Naive thymus-derived CD4-positive, alpha-beta T cell (primary cell): ENCODE data around the gene LCP1. TPM values are rescaled to one million over a fixed set of nuclear protein-coding genes. Genes with fewer than 3 reads are reported as not detected.

Source experiments
- ATAC-seq: fragments of 150-1000 bp; cut with Tn5 transposase; 2 replicates; pipeline ENCODE4 v1.10.0; 2021; ENCODE audit warnings: mild to moderate bottlenecking, moderate library complexity
- CTCF ChIA-PET: fragments of 350-600 bp; sonication (Branson Sonifier 250); formaldehyde crosslinking; loops from one replicate; lab custom pipeline; 2021; ENCODE audit warnings: antibody characterized with exemption; lab: Charles Lee
- POLR2A ChIA-PET: fragments of 350-600 bp; sonication (Branson Sonifier 250); formaldehyde crosslinking; loops from one replicate; lab custom pipeline; 2021; ENCODE audit warnings: antibody characterized with exemption, inconsistent platforms; lab: Charles Lee
- DNase-seq, 9 donors: peaks; one replicate each; pipeline versions ENCODE4 v3.0.0 to v3.0.0-alpha.2; 2020 to 2022; ENCODE audit warnings: mixed read lengths in 1 of 9
- H3K27ac ChIP-seq: one replicate; pipeline ENCODE4 v1.7.0; 2013; ENCODE audit warnings: mild to moderate bottlenecking, low read depth, low read length, moderate library complexity
- H3K27me3 ChIP-seq, 2 donors: one replicate each; pipeline ENCODE4 v1.7.0; 2013; ENCODE audit warnings: low read length in 2 of 2, mild to moderate bottlenecking in 2 of 2, moderate library complexity in 2 of 2; ENCODE audit not compliant: control insufficient read depth in 2 of 2, insufficient read depth in 2 of 2
- H3K36me3 ChIP-seq, 3 experiments: 1 replicate in 2 of 3; 2 replicates in 1 of 3; pipeline ENCODE4 v1.7.0; 2013; ENCODE audit warnings: low read length in 3 of 3, mild to moderate bottlenecking in 3 of 3, moderate library complexity in 1 of 3; ENCODE audit not compliant: insufficient read depth in 3 of 3, control insufficient read depth in 2 of 3
- H3K4me1 ChIP-seq, 2 donors: one replicate each; pipeline ENCODE4 v1.7.0; 2013; ENCODE audit warnings: low read length in 2 of 2, mild to moderate bottlenecking in 2 of 2, moderate library complexity in 1 of 2; ENCODE audit not compliant: control insufficient read depth in 2 of 2, insufficient read depth in 2 of 2
- H3K4me3 ChIP-seq: 2 replicates; pipeline ENCODE4 v1.7.0; 2013; ENCODE audit warnings: mild to moderate bottlenecking, low read length
- H3K9me3 ChIP-seq, 3 experiments: 1 replicate in 2 of 3; 2 replicates in 1 of 3; pipeline ENCODE4 v1.7.0; 2013; ENCODE audit warnings: low read length in 3 of 3; ENCODE audit not compliant: control insufficient read depth in 2 of 3
- H3K27ac Mint-ChIP-seq, 9 donors: one replicate each; pipeline ENCODE4 v1.8.0; 2020 to 2022; ENCODE audit warnings: mixed read lengths in 9 of 9, mild to moderate bottlenecking in 8 of 9, moderate library complexity in 5 of 9, inconsistent platforms in 2 of 9
- H3K27me3 Mint-ChIP-seq, 5 donors: one replicate each; pipeline ENCODE4 v1.8.0; 2021 to 2022; ENCODE audit warnings: mixed read lengths in 5 of 5, mild to moderate bottlenecking in 1 of 5
- H3K36me3 Mint-ChIP-seq, 5 donors: one replicate each; pipeline ENCODE4 v1.8.0; 2020 to 2022; ENCODE audit warnings: mixed read lengths in 5 of 5, mild to moderate bottlenecking in 3 of 5, inconsistent platforms in 1 of 5
- H3K4me1 Mint-ChIP-seq, 7 donors: one replicate each; pipeline ENCODE4 v1.8.0; 2020 to 2022; ENCODE audit warnings: mixed read lengths in 7 of 7, mild to moderate bottlenecking in 3 of 7, inconsistent platforms in 1 of 7
- H3K4me3 Mint-ChIP-seq, 10 donors: one replicate each; pipeline ENCODE4 v1.8.0; 2020 to 2022; ENCODE audit warnings: mild to moderate bottlenecking in 10 of 10, mixed read lengths in 10 of 10, moderate library complexity in 6 of 10, inconsistent platforms in 2 of 10
- H3K9me3 Mint-ChIP-seq, 11 donors: one replicate each; pipeline ENCODE4 v1.8.0; 2020 to 2022; ENCODE audit warnings: mixed read lengths in 11 of 11, mild to moderate bottlenecking in 4 of 11, inconsistent platforms in 1 of 11, moderate library complexity in 1 of 11
- intact Hi-C, 2 donors: fragments of 100-400 bp; cut with micrococcal nuclease; formaldehyde crosslinking; loops; one replicate each; pipeline ENCODE4 v1.15.1; 2023
- polyA plus RNA-seq, 2 donors: library from polyadenylated mRNA; unstranded; fragments of 300-500 nt; fragmentation: Illumina TruSeq; gene quantifications; one replicate each; pipeline ENCODE4 v1.2.3, GENCODE V29; 2021
- total RNA-seq, 6 experiments: library from RNA in 5 of 6; stranded (reverse) in 5 of 6; gene quantifications; 1 replicate in 5 of 6; 2 replicates in 1 of 6; pipeline ENCODE4 v1.2.3 and lab custom pipeline; 2021 to 2026

LCP1 gene
- total and polyA plus RNA-seq, 7 experiments from 2014 or later = 293 to 989 (median 685) TPM

DNA sequence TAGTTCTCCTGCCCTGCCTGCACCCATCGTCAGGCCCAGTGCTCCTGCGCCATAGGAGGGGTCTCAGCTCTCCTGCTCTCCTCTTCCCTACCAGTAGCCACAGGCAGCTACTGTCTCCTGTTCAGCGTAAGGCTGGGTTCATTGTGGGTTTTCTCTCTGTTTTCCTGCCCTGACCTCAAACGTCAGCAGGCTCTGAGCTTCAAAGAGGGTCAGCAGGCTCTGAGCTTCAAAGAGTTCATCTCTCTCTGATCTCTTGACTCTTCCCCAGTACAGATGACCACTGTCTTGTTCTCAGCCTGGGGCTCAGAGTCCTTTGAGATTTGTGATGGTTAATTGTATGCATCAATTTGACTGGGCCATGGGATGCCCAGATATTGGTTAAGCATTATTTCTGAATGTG lies 72.5 kb downstream of the LCP1 start:
- ChIA-PET POLR2A (no interaction called here), CTCF (no interaction called here)
- H3K36me3 ChIP-seq = no peaks in the 10 kb centered on the region
- peaks cover 0 to 5% (median 0%) of the 10 kb centered on the region in 5 donors for H3K36me3 Mint-ChIP-seq
- no peaks in the 10 kb centered on the region for H3K9me3 ChIP-seq
- peaks cover 12 to 36% (median 17%) of the 10 kb centered on the region in 5 donors for H3K27me3 Mint-ChIP-seq
- no peak for ATAC-seq
- peaks cover 0 to 2% (median 0%) of the 10 kb centered on the region in 11 donors for H3K9me3 Mint-ChIP-seq
- H3K27ac ChIP-seq = no peak overlapping the region
- no peak overlapping the region for H3K27ac Mint-ChIP-seq
- H3K4me3 Mint-ChIP-seq = no peak overlapping the region
- peaks cover 0 to 4% of the 10 kb centered on the region in 2 donors for H3K4me1 ChIP-seq
- H3K27me3 ChIP-seq = peaks cover 0 to 5% of the 10 kb centered on the region in 2 donors
- intact Hi-C loops = no loop called here
- no peak for DNase-seq
- H3K4me1 Mint-ChIP-seq = peaks cover 5 to 15% (median 11%) of the 10 kb centered on the region in 7 donors
- H3K4me3 ChIP-seq = no peak overlapping the region

- POLR2A ChIA-PET = no interaction called here
- no peak for ATAC-seq
Measured at GRCh38 chr13:46106839-46107371, 75.1 kb downstream of the LCP1 start.

DNA sequence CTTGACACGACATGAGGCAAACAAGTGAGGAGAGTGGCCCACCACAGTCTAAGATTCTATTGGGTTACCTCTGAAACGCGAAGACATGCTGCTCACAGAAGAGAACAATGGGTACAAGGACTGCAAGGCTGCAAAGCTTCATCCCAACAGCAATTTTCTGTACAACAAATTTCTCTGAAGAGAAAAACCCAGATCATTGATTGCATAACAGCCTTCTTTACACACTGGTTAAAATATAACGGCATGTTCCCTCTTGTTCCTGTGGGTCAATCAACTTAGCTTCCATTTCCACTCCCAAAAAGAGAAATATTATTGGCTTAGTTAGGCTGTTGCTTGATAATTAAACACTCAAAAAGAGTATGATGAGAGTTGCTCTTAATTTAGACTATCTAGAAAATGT lies 77.1 kb downstream of the LCP1 start, which contains the start of gene CPB2:
Gene CPB2, minus strand, starts transcription at position 166 of the 400 bp plus-strand sequence. Its CDS starts 24 bp downstream, at position 142.
- ChIA-PET CTCF (interaction anchor here (0.7 kb wide), 1 partner anchor 155 kb away, joined by 4 read pairs; no protein-coding TSS in a partner anchor), POLR2A (interaction anchor here (0.5 to 1.0 kb wide), 2 partner anchors 26 to 54 kb away, joined by 3 to 5 read pairs; no protein-coding TSS in a partner anchor)
- ATAC-seq (no peak), DNase-seq (no peak)
- no peaks in the 10 kb centered on the region for H3K9me3 ChIP-seq
- no peaks in the 10 kb centered on the region for H3K27me3 ChIP-seq
- H3K4me1 Mint-ChIP-seq = peaks cover 5 to 15% (median 13%) of the 10 kb centered on the region in 7 donors
- no peak within 1 kb of the TSS for H3K27ac Mint-ChIP-seq
- peaks cover 0 to 4% of the 10 kb centered on the region in 2 donors for H3K4me1 ChIP-seq
- H3K36me3 ChIP-seq = no peaks in the 10 kb centered on the region
- no peak within 1 kb of the TSS for H3K27ac ChIP-seq
- no peak within 1 kb of the TSS for H3K4me3 ChIP-seq
- H3K9me3 Mint-ChIP-seq = no peaks in the 10 kb centered on the region
- no peaks in the 10 kb centered on the region for H3K36me3 Mint-ChIP-seq
- H3K4me3 Mint-ChIP-seq = no peak within 1 kb of the TSS
- intact Hi-C loops = no loop called here
- H3K27me3 Mint-ChIP-seq = peaks cover 0 to 31% (median 7%) of the 10 kb centered on the region in 5 donors

More at GRCh38 chr13:46106839-46107371, 75.1 kb downstream of the LCP1 start:
- Histone ChIP-seq H3K4me1 (peaks cover 0 to 4% of the 10 kb centered on the region in 2 donors), H3K27ac (no peak overlapping the region), H3K4me3 (no peak overlapping the region), H3K9me3 (no peaks in the 10 kb centered on the region), H3K36me3 (no peaks in the 10 kb centered on the region), H3K27me3 (peaks cover 0 to 1% of the 10 kb centered on the region in 2 donors)
- Mint-ChIP-seq H3K27ac (peak overlapping the region in 2 of 9 donors; percentile 15 to 34), H3K4me3 (peak overlapping the region in 7 of 10 donors; percentile 14 to 68 (median 24)), H3K27me3 (peaks cover 4 to 36% (median 17%) of the 10 kb centered on the region in 5 donors), H3K36me3 (no peaks in the 10 kb centered on the region), H3K4me1 (peaks cover 5 to 15% (median 13%) of the 10 kb centered on the region in 7 donors), H3K9me3 (peaks cover 0 to 2% (median 0%) of the 10 kb centered on the region in 11 donors)
- peak in 3 of 9 donors; percentile 5 to 36 (median 18) for DNase-seq
- CTCF ChIA-PET = interaction anchor here (0.5 kb wide), 1 partner anchor 25 kb away, joined by 3 read pairs; no protein-coding TSS in a partner anchor
- intact Hi-C loops = no loop called here

DNA sequence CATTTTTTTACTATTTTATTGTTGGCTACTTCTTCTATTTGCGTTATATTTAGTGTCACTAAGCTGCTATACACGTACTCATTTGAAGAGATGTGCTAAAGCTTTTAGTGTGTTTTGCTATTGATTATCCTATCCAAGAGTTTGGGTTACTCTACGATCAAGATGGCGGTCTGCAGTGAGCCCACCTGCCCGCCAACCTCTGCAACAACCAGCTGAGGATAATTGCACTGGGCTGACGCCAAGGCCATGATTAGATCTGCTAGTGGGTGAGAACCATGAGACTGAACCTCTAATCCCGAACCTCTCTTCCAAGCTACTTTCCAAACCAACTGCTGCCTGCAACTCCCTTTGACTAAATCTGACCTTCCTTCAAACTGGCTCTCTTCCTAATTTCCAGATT lies 78.9 kb downstream of the LCP1 start:
- Histone ChIP-seq H3K36me3 (no peaks in the 10 kb centered on the region), H3K4me3 (no peak overlapping the region), H3K27me3 (no peaks in the 10 kb centered on the region), H3K4me1 (peaks cover 0 to 4% of the 10 kb centered on the region in 2 donors), H3K27ac (no peak overlapping the region), H3K9me3 (no peaks in the 10 kb centered on the region)
- peaks cover 5 to 15% (median 11%) of the 10 kb centered on the region in 7 donors for H3K4me1 Mint-ChIP-seq
- H3K27ac Mint-ChIP-seq = no peak overlapping the region
- ATAC-seq (no peak), DNase-seq (no peak)
- H3K9me3 Mint-ChIP-seq = no peaks in the 10 kb centered on the region
- intact Hi-C loops = no loop called here
- POLR2A ChIA-PET = interaction anchor here (1.2 kb wide), 1 partner anchor 19 kb away, joined by 3 read pairs; no protein-coding TSS in a partner anchor
- no peaks in the 10 kb centered on the region for H3K36me3 Mint-ChIP-seq
- H3K27me3 Mint-ChIP-seq = peaks cover 0 to 23% (median 4%) of the 10 kb centered on the region in 5 donors
- CTCF ChIA-PET = interaction anchor here (0.6 kb wide), 1 partner anchor 199 kb away, joined by 3 read pairs; no protein-coding TSS in a partner anchor
- H3K4me3 Mint-ChIP-seq = no peak overlapping the region

DNA sequence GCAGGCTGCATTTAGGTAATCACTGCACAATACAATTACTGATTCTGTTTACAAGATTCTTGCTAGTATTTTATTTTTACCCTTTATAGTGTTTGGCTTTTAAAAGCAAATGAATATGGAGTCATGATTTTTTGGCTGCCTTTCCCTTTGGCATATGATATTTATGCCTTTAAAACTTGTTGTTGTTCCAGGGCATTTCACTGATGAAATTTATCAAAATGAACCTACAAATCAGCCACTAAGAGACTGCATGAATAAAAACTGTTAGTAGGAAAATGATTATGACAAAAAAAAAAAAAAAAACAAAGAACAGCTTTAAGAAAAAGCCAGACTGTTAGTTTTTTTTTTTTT lies 79.7 kb downstream of the LCP1 start:
- ATAC-seq = no peak
- CTCF ChIA-PET = no interaction called here

GRCh38 chr13:46101484-46102254 lies 80.3 kb downstream of the LCP1 start:
- Mint-ChIP-seq H3K36me3 (no peaks in the 10 kb centered on the region), H3K4me1 (peaks cover 0 to 4% (median 0%) of the 10 kb centered on the region in 7 donors), H3K9me3 (no peaks in the 10 kb centered on the region), H3K27ac (no peak overlapping the region), H3K27me3 (peaks cover 0 to 21% (median 2%) of the 10 kb centered on the region in 5 donors), H3K4me3 (no peak overlapping the region)
- Histone ChIP-seq H3K4me3 (no peak overlapping the region), H3K9me3 (no peaks in the 10 kb centered on the region), H3K4me1 (no peaks in the 10 kb centered on the region), H3K36me3 (no peaks in the 10 kb centered on the region), H3K27me3 (no peaks in the 10 kb centered on the region), H3K27ac (no peak overlapping the region)
- intact Hi-C loops = no loop called here
- ChIA-PET POLR2A (interaction anchor here (0.6 kb wide), 1 partner anchor 13 kb away, joined by 5 read pairs; no protein-coding TSS in a partner anchor), CTCF (interaction anchor here (0.6 kb wide), 1 partner anchor 600 kb away, joined by 3 read pairs; no protein-coding TSS in a partner anchor)
- ATAC-seq = peak; percentile 27
- DNase-seq = no peak

More for the DNA sequence above, 79.7 kb downstream of the LCP1 start:
- no peak for DNase-seq
- Histone ChIP-seq H3K36me3 (no peaks in the 10 kb centered on the region), H3K4me3 (no peak overlapping the region), H3K9me3 (no peaks in the 10 kb centered on the region), H3K4me1 (peaks cover 0 to 3% of the 10 kb centered on the region in 2 donors), H3K27me3 (no peaks in the 10 kb centered on the region), H3K27ac (no peak overlapping the region)
- Mint-ChIP-seq H3K4me3 (no peak overlapping the region), H3K27me3 (peaks cover 0 to 20% (median 0%) of the 10 kb centered on the region in 5 donors), H3K27ac (no peak overlapping the region), H3K36me3 (no peaks in the 10 kb centered on the region), H3K9me3 (no peaks in the 10 kb centered on the region), H3K4me1 (peaks cover 4 to 9% (median 5%) of the 10 kb centered on the region in 7 donors)
- POLR2A ChIA-PET = interaction anchor here (0.6 kb wide), 1 partner anchor 13 kb away, joined by 5 read pairs; no protein-coding TSS in a partner anchor
- intact Hi-C loops = no loop called here
